ENCODE results near the gene BEAN1.

DNA sequence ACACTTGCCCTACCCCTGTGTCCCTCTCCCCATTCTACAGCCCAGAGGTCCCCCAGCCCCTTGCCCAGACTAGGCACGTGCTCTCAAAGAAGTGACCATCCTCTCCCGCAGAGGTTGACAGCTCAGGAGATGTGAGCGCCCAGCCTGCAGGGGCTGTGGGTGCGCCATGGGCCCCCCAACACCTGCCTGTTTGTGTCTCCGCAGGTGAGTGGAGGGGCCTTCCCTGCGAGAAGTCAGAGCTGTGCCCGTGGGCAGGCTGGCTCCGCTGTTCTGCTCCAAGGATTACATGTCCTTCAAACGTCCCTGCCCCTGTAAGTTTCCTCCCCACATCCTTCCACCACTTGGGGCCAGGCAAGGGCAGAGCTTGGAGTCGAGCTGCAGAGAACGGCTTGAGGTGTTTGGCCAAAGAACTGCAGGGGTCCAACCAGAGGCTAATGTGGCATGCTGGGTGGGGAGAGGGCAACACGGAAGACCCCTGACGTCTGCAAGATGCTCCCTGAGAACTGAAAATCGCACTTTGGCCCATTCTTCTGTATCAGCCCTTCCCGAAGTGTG lies 10.4 kb downstream of the BEAN1 start:
- TF ChIP-seq GATA2 (IDR thresholded peaks at IDR 0.05; ENCODE audit: low read depth, low read length) (no peak), GATA3 (IDR thresholded peaks at IDR 0.05; ENCODE audit: low read depth, low read length) (no peak)

All from SH-SY5Y (cell line).